IMR-90 (cell line): Measurements from ENCODE around the gene METTL15. TPM values are rescaled to one million over a fixed set of nuclear protein-coding genes. Genes with fewer than 3 reads are reported as not detected.

Experiments
- ATAC-seq: fragments of 200-7000 bp; cut with Tn5 transposase; 2 replicates; pipeline ENCODE4 v1.9.1; 2020; ENCODE audit warnings: low read depth, mild to moderate bottlenecking, moderate library complexity
- BruUV-seq: library from RNA; stranded (reverse); fragments of 400-500 nt; replicated peaks from 2 replicates; lab custom pipeline; 2021; lab: Mats Ljungman, UMichigan
- CTCF ChIA-PET: fragments of 300-600 bp; formaldehyde crosslinking; extraction: SDS; loops from one replicate; lab custom pipeline; 2021; ENCODE audit warnings: antibody characterized with exemption; lab: Yijun Ruan, JAX
- POLR2A ChIA-PET: fragments of 300-600 bp; sonication (Branson Sonifier 250); formaldehyde crosslinking; loops from one replicate; lab custom pipeline; 2022; ENCODE audit warnings: antibody characterized with exemption; ENCODE audit not compliant: unreplicated experiment; lab: Charles Lee
- DNase-seq: peaks from one replicate; pipeline ENCODE4 v3.0.0; 2013
- H2AFZ ChIP-seq: replicated peaks from 2 replicates; pipeline ENCODE3; 2013; ENCODE audit warnings: low read length, mild to moderate bottlenecking; ENCODE audit not compliant: poor library complexity
- H2AK5ac ChIP-seq: 2 replicates; pipeline ENCODE4 v1.6.1; 2013; ENCODE audit warnings: low read depth, low read length, inconsistent platforms
- H2AK9ac ChIP-seq: replicated peaks from 2 replicates; pipeline ENCODE3; 2013; ENCODE audit warnings: mild to moderate bottlenecking, low read depth, low read length, moderate library complexity; ENCODE audit not compliant: poor library complexity
- H2BK120ac ChIP-seq: 2 replicates; pipeline ENCODE4 v1.6.1; 2013; ENCODE audit warnings: low read depth, low read length, inconsistent platforms
- H2BK15ac ChIP-seq: 3 replicates; pipeline ENCODE4 v1.6.1; 2013; ENCODE audit warnings: low read depth, low read length, inconsistent platforms
- H2BK20ac ChIP-seq: 2 replicates; pipeline ENCODE4 v1.6.1; 2013; ENCODE audit warnings: low read depth, mild to moderate bottlenecking, inconsistent platforms, low read length, moderate library complexity
- H2BK5ac ChIP-seq: 2 replicates; pipeline ENCODE4 v1.6.1; 2013; ENCODE audit warnings: mild to moderate bottlenecking, low read depth, low read length, inconsistent platforms; ENCODE audit not compliant: poor library complexity, severe bottlenecking
- H3K14ac ChIP-seq: replicated peaks from 2 replicates; pipeline ENCODE4 v1.6.1; 2013; ENCODE audit warnings: low read depth, low read length, inconsistent platforms
- H3K18ac ChIP-seq: 2 replicates; pipeline ENCODE4 v1.6.1; 2013; ENCODE audit warnings: low read depth, low read length, control low read depth
- H3K23ac ChIP-seq: 2 replicates; pipeline ENCODE4 v1.6.1; 2013; ENCODE audit warnings: low read depth, low read length, inconsistent platforms
- H3K27ac ChIP-seq: 2 replicates; pipeline ENCODE4 v1.5.1; 2013; ENCODE audit warnings: mild to moderate bottlenecking, control low read depth, low read length; ENCODE audit not compliant: insufficient read depth
- H3K27me3 ChIP-seq: 2 replicates; pipeline ENCODE4 v1.6.1; 2013; ENCODE audit warnings: low read length; ENCODE audit not compliant: control insufficient read depth, insufficient read depth
- H3K36me3 ChIP-seq: 2 replicates; pipeline ENCODE4 v1.6.1; 2013; ENCODE audit warnings: low read length, mixed read lengths; ENCODE audit not compliant: control insufficient read depth, insufficient read depth
- H3K4ac ChIP-seq: 2 replicates; pipeline ENCODE4 v1.6.1; 2013; ENCODE audit warnings: low read depth, low read length, inconsistent platforms
- H3K4me1 ChIP-seq: 2 replicates; pipeline ENCODE4 v1.6.1; 2013; ENCODE audit warnings: low read length, mixed read lengths; ENCODE audit not compliant: control insufficient read depth, insufficient read depth
- H3K4me2 ChIP-seq: 2 replicates; pipeline ENCODE4 v1.6.1; 2013; ENCODE audit warnings: low read depth, mild to moderate bottlenecking, control low read depth, low read length, moderate library complexity
- H3K4me3 ChIP-seq: 2 replicates; pipeline ENCODE4 v1.5.1; 2013; ENCODE audit warnings: low read depth, mild to moderate bottlenecking, control low read depth, low read length, moderate library complexity; ENCODE audit not compliant: insufficient read depth
- H3K56ac ChIP-seq: 2 replicates; pipeline ENCODE4 v1.6.1; 2013; ENCODE audit warnings: low read length, inconsistent platforms; ENCODE audit not compliant: insufficient read depth; ENCODE audit errors: extremely low read depth
- H3K79me1 ChIP-seq, 2 experiments: 2 replicates each; pipeline ENCODE4 v1.6.1; 2013; ENCODE audit warnings: low read length in 2 of 2, inconsistent platforms in 1 of 2, low read depth in 1 of 2
- H3K9ac ChIP-seq: 2 replicates; pipeline ENCODE4 v1.6.1; 2013; ENCODE audit warnings: low read depth, low read length, control low read depth
- H3K9me1 ChIP-seq: 2 replicates; pipeline ENCODE4 v1.6.1; 2013; ENCODE audit warnings: low read length, inconsistent platforms; ENCODE audit not compliant: insufficient read depth
- H3K9me3 ChIP-seq: 2 replicates; pipeline ENCODE4 v1.6.1; 2013; ENCODE audit warnings: low read length; ENCODE audit not compliant: control insufficient read depth, insufficient read depth
- H4K20me1 ChIP-seq: 2 replicates; pipeline ENCODE4 v1.6.1; 2013; ENCODE audit warnings: low read length, inconsistent platforms; ENCODE audit not compliant: insufficient read depth
- H4K5ac ChIP-seq: 2 replicates; pipeline ENCODE4 v1.6.1; 2013; ENCODE audit warnings: mild to moderate bottlenecking, low read depth, low read length, control low read depth
- H4K8ac ChIP-seq, 2 experiments: 2 replicates each; pipeline ENCODE4 v1.6.1; 2013; ENCODE audit warnings: low read depth in 2 of 2, low read length in 2 of 2, control low read depth in 1 of 2, inconsistent platforms in 1 of 2
- H4K91ac ChIP-seq: 2 replicates; pipeline ENCODE4 v1.6.1; 2013; ENCODE audit warnings: low read depth, low read length, inconsistent platforms; ENCODE audit not compliant: insufficient read depth
- BHLHE40 ChIP-seq: fragments of 150-350 bp; IDR thresholded peaks from 2 replicates; pipeline ENCODE4 v1.6.1; 2016; ENCODE audit warnings: mild to moderate bottlenecking, low read depth, low read length
- CEBPB ChIP-seq: IDR thresholded peaks from 2 replicates; pipeline ENCODE4 v1.6.1; 2012; ENCODE audit warnings: low read depth, low read length, improper control_type of control experiment
- CHD1 ChIP-seq: IDR thresholded peaks from 2 replicates; pipeline ENCODE4 v1.6.1; 2012; ENCODE audit warnings: low read depth, low read length, improper control_type of control experiment
- CTCF ChIP-seq: conservative IDR thresholded peaks from 2 replicates; pipeline ENCODE4 v1.5.1; 2012; ENCODE audit warnings: mild to moderate bottlenecking, low read depth, low read length, improper control_type of control experiment
- ELK1 ChIP-seq: fragments of 150-350 bp; IDR thresholded peaks from 2 replicates; pipeline ENCODE4 v1.6.1; 2016; ENCODE audit warnings: low read depth, mild to moderate bottlenecking, low read length, moderate library complexity, borderline replicate concordance
- FOS ChIP-seq: fragments of 150-350 bp; IDR thresholded peaks from 2 replicates; pipeline ENCODE4 v1.6.1; 2016; ENCODE audit warnings: low read depth, low read length
- MAZ ChIP-seq: IDR thresholded peaks from 2 replicates; pipeline ENCODE4 v1.6.1; 2012; ENCODE audit warnings: low read depth, mild to moderate bottlenecking, low read length, improper control_type of control experiment, moderate library complexity, borderline replicate concordance
- POLR2A ChIP-seq: IDR thresholded peaks from 2 replicates; pipeline ENCODE4 v1.6.1; 2012; ENCODE audit warnings: mild to moderate bottlenecking, low read depth, low read length
- RFX5 ChIP-seq: IDR thresholded peaks from 2 replicates; pipeline ENCODE4 v1.8.0; 2012; ENCODE audit warnings: low read depth, mild to moderate bottlenecking, low read length, moderate library complexity
- SMC3 ChIP-seq: fragments of 150-350 bp; IDR thresholded peaks from 2 replicates; pipeline ENCODE4 v1.6.1; 2016; ENCODE audit warnings: low read depth, mild to moderate bottlenecking, antibody characterized with exemption, low read length, moderate library complexity
- USF2 ChIP-seq: fragments of 150-350 bp; IDR thresholded peaks from 2 replicates; pipeline ENCODE4 v1.6.1; 2017; ENCODE audit warnings: mild to moderate bottlenecking, antibody characterized with exemption, low read length, low read depth
- WGBS, 2 experiments: methylation state at CpG; one replicate each; pipeline versions ENCODE4 v1.1.5 to v1.1.7; 2013; ENCODE audit warnings: missing lambda C conversion rate in 2 of 2; ENCODE audit not compliant: insufficient read length in 1 of 2; ENCODE audit errors: extremely low coverage in 2 of 2; 5-methylcytosine and 5-hydroxymethylcytosine counted together
- dilution Hi-C: fragments of 300-500 bp; cut with HindIII; formaldehyde crosslinking; loops from one replicate; pipeline ENCODE4 v1.14.3; 2018; ENCODE audit warnings: low sequenced_read_pairs; ENCODE audit not compliant: unreplicated experiment
- in situ Hi-C: fragments of 300-500 bp; cut with MboI; formaldehyde crosslinking; loops from 3 replicates; pipeline ENCODE4 v1.14.3; 2019; ENCODE audit warnings: low sequenced_read_pairs, inconsistent platforms, mixed read lengths
- intact Hi-C: fragments of 100-400 bp; cut with micrococcal nuclease; formaldehyde crosslinking; loops from 2 replicates; pipeline ENCODE4 v1.10.0; 2022
- polyA plus RNA-seq, 3 experiments: library from polyadenylated mRNA; depleted of rRNA; stranded (reverse); fragments of >200 nt; gene quantifications; 2 replicates each; pipeline ENCODE4 v1.2.3, GENCODE V29; 2012; ENCODE audit warnings: low replicate concordance in 1 of 3
- total RNA-seq: library from RNA; depleted of rRNA; stranded (reverse); fragments of >200 nt; gene quantifications from 2 replicates; pipeline ENCODE4 v1.2.3, GENCODE V29; 2012

METTL15 gene
- total and polyA plus RNA-seq, 2 of the 4 experiments (the other 2 are of a cell fraction): 6.5 to 30.5 TPM

GRCh38 chr11:28259177-28259843 is 151.1 kb downstream of the METTL15 start:
- ChIA-PET CTCF (no interaction called here), POLR2A (no interaction called here)
- Histone ChIP-seq H3K14ac (no peak overlapping the region), H3K36me3 (peaks cover 2% of the 10 kb centered on the region), H2AFZ (no peak overlapping the region), H3K56ac (no peak overlapping the region), H3K23ac (no peak overlapping the region), H2BK20ac (no peak overlapping the region), H2BK15ac (no peak overlapping the region), H3K18ac (no peak overlapping the region), H3K9me3 (peaks cover 4% of the 10 kb centered on the region; the same call in 1 of the 2 replicates), H4K5ac (no peak overlapping the region), H3K4me3 (no peak overlapping the region), H2BK120ac (no peak overlapping the region), H2AK5ac (no peak overlapping the region), H3K27me3 (no peaks in the 10 kb centered on the region), H3K27ac (no peak overlapping the region), H3K9ac (no peak overlapping the region), H4K8ac (no peak overlapping the region), H3K9me1 (peaks cover 8% of the 10 kb centered on the region; the same call in 1 of the 2 replicates), H4K20me1 (no peaks in the 10 kb centered on the region; the same call in 1 of the 2 replicates), H3K4me2 (no peak overlapping the region), H4K91ac (no peak overlapping the region), H2BK5ac (no peak overlapping the region), H3K4me1 (no peaks in the 10 kb centered on the region), H3K79me1 (peaks cover 16 to 17% of the 10 kb centered on the region in 2 experiments), H2AK9ac (no peak overlapping the region), H3K4ac (no peak overlapping the region)
- dilution Hi-C loops: no loop called here
- no TSS peak for BruUV-seq
- WGBS, 2 experiments: 100% methylated on average over 1 of the region's 8 CpGs; no CpG with 5 or more reads in 1 of the 2 experiments
- TF ChIP-seq CEBPB (no peak), USF2 (no peak), CHD1 (no peak), BHLHE40 (no peak), RFX5 (no peak), ELK1 (no peak), SMC3 (no peak), FOS (no peak), CTCF (no peak), MAZ (no peak), POLR2A (no peak)
- ATAC-seq: no peak
- in situ Hi-C loops: no loop called here
- DNase-seq: no peak
- intact Hi-C loops: no loop called here
